NB4 (cell line): ENCODE results near the gene CNTNAP2.

Experiments
- DNase-seq: peaks from one replicate; pipeline ENCODE4 v3.0.0; 2010; ENCODE audit warnings: low read depth
- H3K4me3 ChIP-seq: one replicate; pipeline ENCODE4 v1.5.1; 2011; ENCODE audit warnings: mild to moderate bottlenecking, low read depth, low read length, moderate library complexity
- CTCF ChIP-seq: IDR thresholded peaks from one replicate; pipeline ENCODE4 v1.5.1; 2012; ENCODE audit warnings: low read depth, low read length
- MAX ChIP-seq: IDR thresholded peaks from 2 replicates; pipeline ENCODE4 v1.6.1; 2011; ENCODE audit warnings: low read depth, low read length
- MYC ChIP-seq: IDR thresholded peaks from 2 replicates; pipeline ENCODE4 v1.6.1; 2011; ENCODE audit warnings: low read depth, low read length
- POLR2A ChIP-seq: IDR thresholded peaks from 2 replicates; pipeline ENCODE4 v1.6.1; 2011; ENCODE audit warnings: mild to moderate bottlenecking; ENCODE audit not compliant: insufficient read length; ENCODE audit errors: extremely low read depth

CNTNAP2 gene

GRCh38 chr7:146116521-146117222 is at the start of gene CNTNAP2:
CNTNAP2 (plus strand) TSS chr7:146116801; CDS start chr7:146116877, 76 bp downstream.
- DNase-seq: no peak
- TF ChIP-seq MAX (no peak), POLR2A (no peak), MYC (no peak), CTCF (no peak)
- no peak within 1 kb of the TSS for H3K4me3 ChIP-seq

- no peak for DNase-seq
- no peak for TF ChIP-seq MYC
- TF ChIP-seq CTCF: no peak
- TF ChIP-seq POLR2A: no peak
- TF ChIP-seq MAX: no peak
- H3K4me3 ChIP-seq: no peak overlapping the region
Observed at GRCh38 chr7:146067880-146068279, 48.7 kb upstream of the CNTNAP2 start.

DNA sequence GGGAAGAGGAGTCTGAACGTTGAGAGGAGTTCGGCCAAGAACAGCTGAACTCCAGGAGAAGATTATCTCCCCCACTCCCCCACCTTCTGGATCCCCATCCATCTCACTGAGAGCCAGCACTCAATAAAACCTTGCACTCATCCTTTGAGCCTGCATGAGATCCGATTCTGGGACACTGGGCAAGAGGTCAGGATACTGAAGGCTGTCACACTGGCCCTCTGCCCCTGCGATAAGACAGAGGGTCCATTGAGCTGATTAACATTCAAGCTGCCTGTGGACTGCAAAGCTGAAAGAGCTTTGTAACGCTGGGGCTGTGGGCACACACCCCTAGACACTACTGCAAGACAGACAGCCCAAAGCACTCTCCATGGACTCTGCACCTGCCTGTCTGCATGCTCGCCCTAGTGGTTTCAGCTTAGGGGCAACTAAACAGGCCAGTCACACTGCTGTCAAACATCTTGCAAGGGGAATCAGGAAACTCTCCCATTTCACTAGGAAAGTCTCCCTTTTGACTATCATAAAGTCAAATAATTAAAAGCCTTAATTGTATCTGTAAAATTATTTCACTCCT is 42.3 kb upstream of the CNTNAP2 start:
- no peak for DNase-seq
- no peak overlapping the region for H3K4me3 ChIP-seq
- TF ChIP-seq CTCF (no peak), MAX (no peak), MYC (no peak), POLR2A (no peak)

DNA sequence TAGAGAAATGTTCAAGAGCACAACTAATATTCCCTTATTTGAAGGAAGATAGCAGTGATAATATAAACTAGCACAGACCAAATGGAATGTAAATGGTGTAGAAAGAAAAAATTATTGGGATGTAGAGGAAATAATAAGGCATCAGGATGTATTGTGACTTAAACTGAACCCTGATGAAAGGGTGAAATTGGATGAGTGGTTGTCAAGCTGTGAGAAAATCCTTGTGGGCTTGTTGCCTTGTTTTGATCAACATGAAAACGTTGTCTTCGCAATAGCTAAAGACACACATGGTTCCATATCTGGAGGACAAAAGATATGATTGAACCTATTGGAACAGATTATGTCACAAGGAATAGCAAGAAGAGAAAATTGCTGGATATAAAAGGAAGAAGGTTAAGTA is 40.3 kb upstream of the CNTNAP2 start:
- no peak overlapping the region for H3K4me3 ChIP-seq
- TF ChIP-seq POLR2A: no peak
- no peak for TF ChIP-seq MYC
- no peak for TF ChIP-seq CTCF
- no peak for TF ChIP-seq MAX
- DNase-seq: no peak

DNA sequence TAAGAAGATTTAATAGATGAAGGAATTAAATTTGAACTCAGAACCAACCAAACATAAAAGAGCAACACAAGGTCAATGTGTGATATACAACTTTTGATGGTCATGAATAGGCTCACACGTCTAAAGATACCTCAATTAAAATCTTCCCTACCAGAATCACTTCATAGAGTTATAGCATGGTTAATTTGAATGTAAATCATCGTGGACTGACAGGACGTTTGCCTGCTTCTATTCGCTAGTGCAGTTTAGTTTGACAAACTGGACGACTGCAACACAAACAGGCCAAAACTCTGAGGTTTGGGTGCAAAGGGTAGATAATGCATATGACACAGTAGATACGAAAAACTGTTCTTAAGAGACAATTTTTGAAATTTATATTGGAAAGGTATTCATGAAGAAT is 32.5 kb upstream of the CNTNAP2 start:
- no peak for DNase-seq
- no peak for TF ChIP-seq POLR2A
- no peak for TF ChIP-seq MYC

DNA sequence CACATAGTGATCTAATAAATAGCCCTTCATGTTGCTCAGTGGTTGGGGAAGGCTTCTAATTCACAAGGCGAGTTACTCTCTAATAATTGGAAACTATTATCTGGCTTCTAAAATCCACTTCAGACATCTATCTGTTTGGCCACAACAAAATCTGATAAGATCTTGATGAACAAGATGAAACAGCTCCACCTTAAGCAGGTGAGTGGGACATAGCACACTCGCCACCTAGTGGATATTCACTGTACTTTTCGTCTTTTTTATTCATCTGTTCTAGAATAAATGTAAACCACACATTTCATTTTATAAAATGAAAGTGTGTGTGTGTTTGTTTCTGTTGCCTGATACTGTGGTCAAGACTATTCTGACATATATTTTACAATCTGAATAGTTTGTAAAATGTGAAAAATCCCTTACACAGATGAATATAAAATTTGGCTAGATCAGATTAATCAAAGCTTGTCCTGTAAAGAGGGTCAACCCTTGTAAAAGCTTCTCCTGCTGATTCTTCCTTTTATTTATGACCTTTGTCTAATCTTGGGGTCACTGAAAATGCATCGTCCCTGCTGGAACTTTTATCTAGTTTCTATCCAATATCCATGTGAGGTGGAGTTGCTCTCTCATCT is 26.5 kb upstream of the CNTNAP2 start:
- no peak for TF ChIP-seq MAX
- TF ChIP-seq CTCF: peak; percentile 52
- peak; percentile 56 for DNase-seq
- H3K4me3 ChIP-seq: no peak overlapping the region

More for the DNA sequence above, 32.5 kb upstream of the CNTNAP2 start:
- H3K4me3 ChIP-seq: no peak overlapping the region
